CD14-positive monocyte (primary cell): Measurements from ENCODE around the gene SPCS2. TPM values are rescaled to one million over a fixed set of nuclear protein-coding genes. Genes with fewer than 3 reads are reported as not detected.

Experiments used
- DNase-seq, 3 donors: peaks; one replicate each; pipeline ENCODE4 v3.0.0-alpha.2; 2011 to 2022
- H2AFZ ChIP-seq: 2 replicates; pipeline ENCODE4 v1.6.0; 2012; ENCODE audit warnings: mild to moderate bottlenecking, low read depth, low read length, inconsistent platforms; ENCODE audit not compliant: insufficient read depth, poor library complexity, severe bottlenecking
- H3K27ac ChIP-seq, 2 donors: 1 replicate in 1 of 2; 2 replicates in 1 of 2; pipeline ENCODE4 v1.5.1; 2012 to 2013; ENCODE audit warnings: low read length in 2 of 2, control low read depth in 1 of 2, inconsistent platforms in 1 of 2, low read depth in 1 of 2, mild to moderate bottlenecking in 1 of 2
- H3K27me3 ChIP-seq, 2 donors: one replicate each; pipeline versions ENCODE4 v1.6.0 to v1.6.1; 2011 to 2013; ENCODE audit warnings: low read length in 2 of 2; ENCODE audit not compliant: control insufficient read depth in 2 of 2, insufficient read depth in 2 of 2
- H3K36me3 ChIP-seq, 2 donors: replicated peaks in 1 of 2; 1 replicate in 1 of 2; 2 replicates in 1 of 2; pipeline versions ENCODE4 v1.5.1 to v1.6.1; 2012 to 2013; ENCODE audit warnings: low read length in 2 of 2, control low read depth in 1 of 2, inconsistent platforms in 1 of 2, mild to moderate bottlenecking in 1 of 2; ENCODE audit not compliant: insufficient read depth in 2 of 2, control insufficient read depth in 1 of 2
- H3K4me1 ChIP-seq, 2 donors: 1 replicate in 1 of 2; 2 replicates in 1 of 2; pipeline versions ENCODE4 v1.5.1 to v1.6.1; 2012 to 2013; ENCODE audit warnings: low read length in 2 of 2, control low read depth in 1 of 2, inconsistent platforms in 1 of 2, mild to moderate bottlenecking in 1 of 2, moderate library complexity in 1 of 2; ENCODE audit not compliant: insufficient read depth in 2 of 2, control insufficient read depth in 1 of 2
- H3K4me2 ChIP-seq: replicated peaks from 2 replicates; pipeline ENCODE3; 2012; ENCODE audit warnings: low read length, moderate library complexity, mild to moderate bottlenecking; ENCODE audit not compliant: poor library complexity, severe bottlenecking; ENCODE audit errors: extremely low read depth
- H3K4me3 ChIP-seq, 3 experiments: fragments of 200-600 bp in 1 of 3; sonication (generic) in 1 of 3; replicated peaks in 1 of 3; 1 replicate in 2 of 3; 2 replicates in 1 of 3; pipeline ENCODE4 v1.5.1; 2011 to 2013; ENCODE audit warnings: low read length in 3 of 3, mild to moderate bottlenecking in 3 of 3, control low read depth in 2 of 3, low read depth in 2 of 3, inconsistent platforms in 1 of 3, moderate library complexity in 1 of 3
- H3K79me2 ChIP-seq: 2 replicates; pipeline ENCODE4 v1.6.0; 2012; ENCODE audit warnings: mild to moderate bottlenecking, control low read depth, inconsistent platforms, low read length, moderate library complexity; ENCODE audit not compliant: insufficient read depth
- H3K9ac ChIP-seq: 2 replicates; pipeline ENCODE4 v1.6.0; 2017; ENCODE audit warnings: low read length, mild to moderate bottlenecking; ENCODE audit not compliant: insufficient read depth, poor library complexity, severe bottlenecking
- H3K9me3 ChIP-seq, 2 donors: replicated peaks in 1 of 2; 1 replicate in 1 of 2; 2 replicates in 1 of 2; pipeline versions ENCODE4 v1.5.1 to v1.6.1; 2012 to 2013; ENCODE audit warnings: low read length in 2 of 2, control low read depth in 1 of 2; ENCODE audit not compliant: control insufficient read depth in 1 of 2, insufficient read depth in 1 of 2
- H4K20me1 ChIP-seq: 2 replicates; pipeline ENCODE4 v1.6.0; 2012; ENCODE audit warnings: mild to moderate bottlenecking, low read length, control low read depth, moderate library complexity; ENCODE audit not compliant: insufficient read depth
- H3K27ac Mint-ChIP-seq, 7 donors: one replicate each; pipeline ENCODE4 v1.8.0; 2020; ENCODE audit warnings: mild to moderate bottlenecking in 7 of 7, mixed read lengths in 7 of 7, moderate library complexity in 6 of 7, inconsistent platforms in 2 of 7
- H3K27me3 Mint-ChIP-seq, 3 donors: one replicate each; pipeline ENCODE4 v1.8.0; 2021 to 2022; ENCODE audit warnings: low read depth in 3 of 3, mild to moderate bottlenecking in 3 of 3, mixed read lengths in 3 of 3, moderate library complexity in 3 of 3, inconsistent platforms in 1 of 3
- H3K36me3 Mint-ChIP-seq, 2 donors: one replicate each; pipeline ENCODE4 v1.8.0; 2020; ENCODE audit warnings: mixed read lengths in 2 of 2, inconsistent platforms in 1 of 2, mild to moderate bottlenecking in 1 of 2
- H3K4me1 Mint-ChIP-seq: one replicate; pipeline ENCODE4 v1.8.0; 2020; ENCODE audit warnings: mild to moderate bottlenecking, mixed read lengths
- H3K4me3 Mint-ChIP-seq, 2 donors: one replicate each; pipeline ENCODE4 v1.8.0; 2020; ENCODE audit warnings: mild to moderate bottlenecking in 2 of 2, mixed read lengths in 2 of 2, moderate library complexity in 1 of 2
- H3K9me3 Mint-ChIP-seq, 7 donors: one replicate each; pipeline ENCODE4 v1.8.0; 2020 to 2022; ENCODE audit warnings: mixed read lengths in 7 of 7, mild to moderate bottlenecking in 6 of 7, moderate library complexity in 6 of 7, inconsistent platforms in 2 of 7
- CTCF ChIP-seq: fragments of 200-600 bp; IDR thresholded peaks from one replicate; pipeline ENCODE4 v1.8.0; 2022; ENCODE audit warnings: antibody characterized with exemption, mild to moderate bottlenecking
- WGBS: methylation state at CpG from one replicate; pipeline ENCODE4 v1.1.5; 2013; ENCODE audit warnings: missing lambda C conversion rate; ENCODE audit not compliant: insufficient coverage; 5-methylcytosine and 5-hydroxymethylcytosine counted together
- intact Hi-C, 2 donors: fragments of 100-400 bp; cut with micrococcal nuclease; formaldehyde crosslinking; loops; one replicate each; pipeline versions ENCODE4 v1.15.0 to v1.15.1; 2023
- polyA plus RNA-seq, 3 donors: library from polyadenylated mRNA; depleted of rRNA in 1 of 3; unstranded in 2 of 3; stranded (reverse) in 1 of 3; fragments of 300-500 nt in 2 of 3; fragments of >200 nt in 1 of 3; fragmentation: Illumina TruSeq in 2 of 3; gene quantifications; 1 replicate in 2 of 3; 2 replicates in 1 of 3; pipeline ENCODE4 v1.2.3, GENCODE V29; 2012 to 2021

SPCS2 gene
- polyA plus RNA-seq, 3 donors: 12.4 to 185 (median 150) TPM

DNA sequence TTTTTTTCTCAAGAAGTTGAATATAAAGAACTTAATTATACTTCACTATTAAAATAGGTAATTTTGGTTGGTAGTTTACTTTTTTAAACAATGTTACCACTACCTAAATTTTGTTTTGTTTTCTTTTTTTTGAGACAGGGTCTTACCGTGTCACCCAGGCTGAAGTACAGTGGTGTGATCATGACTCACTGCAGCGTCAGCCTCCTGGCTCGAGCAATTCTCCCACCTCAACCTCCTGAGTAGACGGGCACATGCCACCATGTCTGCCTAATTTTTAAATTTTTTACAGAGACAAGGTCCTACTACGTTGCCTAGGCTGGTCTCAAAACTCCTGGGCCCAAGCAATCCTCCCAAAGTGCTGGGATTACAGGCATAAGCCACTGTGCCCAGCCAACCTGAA lies 17.6 kb downstream of the SPCS2 start:
- H3K9me3 Mint-ChIP-seq: no peaks in the 10 kb centered on the region
- Histone ChIP-seq H2AFZ (no peak overlapping the region), H3K9me3 (no peaks in the 10 kb centered on the region), H3K79me2 (peaks cover 52% of the 10 kb centered on the region), H3K4me1 (no peaks in the 10 kb centered on the region), H3K4me3 (no peak overlapping the region), H3K27ac (no peak overlapping the region), H3K9ac (no peak overlapping the region), H3K36me3 (peaks cover 61 to 85% of the 10 kb centered on the region in 2 donors), H3K4me2 (no peak overlapping the region), H3K27me3 (no peaks in the 10 kb centered on the region), H4K20me1 (peaks cover 49% of the 10 kb centered on the region)
- DNase-seq: no peak
- no peaks in the 10 kb centered on the region for H3K27me3 Mint-ChIP-seq
- no peak overlapping the region for H3K4me3 Mint-ChIP-seq
- WGBS: 96% methylated on average over 5 of the region's 5 CpGs
- peaks cover 13% of the 10 kb centered on the region for H3K4me1 Mint-ChIP-seq
- intact Hi-C loops: no loop called here
- peak overlapping the region in 1 of 7 donors; percentile 26 for H3K27ac Mint-ChIP-seq
- no peak for TF ChIP-seq CTCF
- peaks cover 48 to 70% of the 10 kb centered on the region in 2 donors for H3K36me3 Mint-ChIP-seq

DNA sequence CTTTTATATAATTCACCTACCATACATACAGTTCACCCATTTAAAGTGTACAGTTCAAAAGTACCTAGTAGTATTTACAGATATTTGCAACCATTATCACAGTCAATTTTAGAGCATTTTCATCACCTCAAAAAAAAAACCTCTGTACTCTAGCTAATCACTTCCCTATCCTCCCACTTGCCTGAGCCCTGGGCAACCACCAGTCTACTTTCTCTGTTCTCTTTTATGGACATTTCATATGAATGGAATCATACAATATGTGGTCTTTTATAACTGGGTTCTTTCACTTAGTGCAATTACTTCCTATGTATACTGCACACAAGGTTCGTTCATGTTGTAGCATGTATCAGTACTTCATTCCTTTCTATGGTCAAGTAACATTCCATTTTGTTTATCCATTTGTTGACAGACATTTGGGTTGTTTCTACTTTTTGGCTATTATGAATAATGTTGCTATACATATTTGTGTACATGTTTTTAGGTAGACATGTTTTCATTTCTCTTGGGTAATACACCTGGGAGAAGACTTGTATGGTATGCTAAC lies 21.9 kb downstream of the SPCS2 start:
- TF ChIP-seq CTCF: no peak
- H3K36me3 Mint-ChIP-seq: peaks cover 66 to 88% of the 10 kb centered on the region in 2 donors
- no peaks in the 10 kb centered on the region for H3K9me3 Mint-ChIP-seq
- no peak overlapping the region for H3K27ac Mint-ChIP-seq
- no peaks in the 10 kb centered on the region for H3K4me1 Mint-ChIP-seq
- intact Hi-C loops: no loop called here
- no peak overlapping the region for H3K4me2 ChIP-seq
- peaks cover 25% of the 10 kb centered on the region for H3K79me2 ChIP-seq
- H3K4me1 ChIP-seq: no peaks in the 10 kb centered on the region
- H3K9me3 ChIP-seq: no peaks in the 10 kb centered on the region
- WGBS: no CpG with 5 or more reads among the region's 1 CpG
- H3K36me3 ChIP-seq: peaks cover 88 to 98% of the 10 kb centered on the region in 2 donors
- H2AFZ ChIP-seq: no peak overlapping the region
- no peaks in the 10 kb centered on the region for H3K27me3 ChIP-seq
- H3K4me3 ChIP-seq: no peak overlapping the region
- no peak overlapping the region for H3K4me3 Mint-ChIP-seq
- H4K20me1 ChIP-seq: peaks cover 31% of the 10 kb centered on the region
- no peak overlapping the region for H3K27ac ChIP-seq
- no peak overlapping the region for H3K9ac ChIP-seq
- H3K27me3 Mint-ChIP-seq: no peaks in the 10 kb centered on the region
- no peak for DNase-seq
